ENCODE results near the gene FCGR3B.
"Not testable (repeated sequence)": the region's sequence is repeated elsewhere in the genome, so short reads cannot be mapped to it uniquely, and the experiment has no call there.

GRCh38 chr1:161674908-161675307, 43.9 kb upstream of the FCGR3B start:
- TF ChIP-seq CTCF (conservative IDR thresholded peaks at IDR 0.05; ENCODE audit: low read depth, low read length); EZH2 (IDR thresholded peaks at IDR 0.05; ENCODE audit: low read length, unreplicated experiment): not testable (repeated sequence)
